Stimulated activated naive B cell treated with anti-CD40 and anti-IgM and Interleukin-4, amounts not matched to agents 10 μg/mL and 1 μg/mL and 100 μg/mL, for 72 hours (primary cell): ENCODE data around the gene ADGRV1.
"Not testable (repeated sequence)": the region's sequence is repeated elsewhere in the genome, so short reads cannot be mapped to it uniquely, and the experiment has no call there.

ENCODE experiments used
- ATAC-seq, 2 donors: fragments of 150-1000 bp; cut with Tn5 transposase; replicated peaks; 2 replicates each; pipeline ENCODE4 v1.10.0; 2021; ENCODE audit warnings: moderate library complexity in 1 of 2
- DNase-seq: peaks from one replicate; pipeline ENCODE4 v3.0.0; 2021
- H3K27ac Mint-ChIP-seq: one replicate; pipeline ENCODE4 v1.8.0; 2022; ENCODE audit warnings: mild to moderate bottlenecking, mixed read lengths
- H3K27me3 Mint-ChIP-seq, 2 donors: one replicate each; pipeline ENCODE4 v1.8.0; 2022; ENCODE audit warnings: mixed read lengths in 2 of 2
- H3K36me3 Mint-ChIP-seq, 2 donors: one replicate each; pipeline ENCODE4 v1.8.0; 2022; ENCODE audit warnings: mixed read lengths in 2 of 2, mild to moderate bottlenecking in 1 of 2
- H3K4me1 Mint-ChIP-seq, 2 donors: one replicate each; pipeline ENCODE4 v1.8.0; 2022; ENCODE audit warnings: mixed read lengths in 2 of 2, mild to moderate bottlenecking in 1 of 2
- H3K4me3 Mint-ChIP-seq, 2 donors: one replicate each; pipeline ENCODE4 v1.8.0; 2022; ENCODE audit warnings: mild to moderate bottlenecking in 2 of 2, mixed read lengths in 2 of 2, moderate library complexity in 1 of 2
- H3K9me3 Mint-ChIP-seq, 2 donors: one replicate each; pipeline ENCODE4 v1.8.0; 2022; ENCODE audit warnings: mixed read lengths in 2 of 2, mild to moderate bottlenecking in 1 of 2

ADGRV1 gene

GRCh38 chr5:90967851-90968250, 409.3 kb downstream of the ADGRV1 start:
- H3K27ac Mint-ChIP-seq, result no peak overlapping the region
- DNase-seq (no peak), ATAC-seq (no peak)
- H3K9me3 Mint-ChIP-seq, result peaks cover 4% of the 10 kb centered on the region in 2 donors
- no peaks in the 10 kb centered on the region for H3K36me3 Mint-ChIP-seq
- no peaks in the 10 kb centered on the region for H3K4me1 Mint-ChIP-seq
- H3K27me3 Mint-ChIP-seq, result peaks cover 18 to 28% of the 10 kb centered on the region in 2 donors
- H3K4me3 Mint-ChIP-seq, result no peak overlapping the region

GRCh38 chr5:90968319-90968718, 409.7 kb downstream of the ADGRV1 start:
- DNase-seq, result no peak
- no peak overlapping the region for H3K4me3 Mint-ChIP-seq
- H3K36me3 Mint-ChIP-seq, result no peaks in the 10 kb centered on the region
- peaks cover 4% of the 10 kb centered on the region in 2 donors for H3K9me3 Mint-ChIP-seq
- no peak overlapping the region for H3K27ac Mint-ChIP-seq
- peaks cover 18 to 28% of the 10 kb centered on the region in 2 donors for H3K27me3 Mint-ChIP-seq
- no peaks in the 10 kb centered on the region for H3K4me1 Mint-ChIP-seq
- ATAC-seq, result no peak

GRCh38 chr5:90969945-90970344, 411.3 kb downstream of the ADGRV1 start:
- not testable (repeated sequence) for H3K4me1 Mint-ChIP-seq, H3K36me3 Mint-ChIP-seq, H3K27ac Mint-ChIP-seq, ATAC-seq, H3K4me3 Mint-ChIP-seq, H3K9me3 Mint-ChIP-seq, DNase-seq
- peaks cover 13 to 22% of the 10 kb centered on the region in 2 donors for H3K27me3 Mint-ChIP-seq

- ATAC-seq (no peak), DNase-seq (no peak)
- no peak overlapping the region for H3K4me3 Mint-ChIP-seq
- no peak overlapping the region for H3K27ac Mint-ChIP-seq
- H3K9me3 Mint-ChIP-seq, result no peaks in the 10 kb centered on the region
- no peaks in the 10 kb centered on the region for H3K27me3 Mint-ChIP-seq
- H3K4me1 Mint-ChIP-seq, result no peaks in the 10 kb centered on the region
- H3K36me3 Mint-ChIP-seq, result no peaks in the 10 kb centered on the region
Observed at GRCh38 chr5:90981177-90981576, 422.6 kb downstream of the ADGRV1 start.

GRCh38 chr5:90981821-90982220, 423.2 kb downstream of the ADGRV1 start:
- ATAC-seq (no peak), DNase-seq (no peak)
- Mint-ChIP-seq H3K4me1 (no peaks in the 10 kb centered on the region), H3K27ac (no peak overlapping the region), H3K9me3 (no peaks in the 10 kb centered on the region), H3K36me3 (no peaks in the 10 kb centered on the region), H3K27me3 (no peaks in the 10 kb centered on the region), H3K4me3 (no peak overlapping the region)

- no peak overlapping the region for H3K4me3 Mint-ChIP-seq
- H3K9me3 Mint-ChIP-seq, result no peaks in the 10 kb centered on the region
- no peak overlapping the region for H3K27ac Mint-ChIP-seq
- DNase-seq, result no peak
- no peak for ATAC-seq
- no peaks in the 10 kb centered on the region for H3K4me1 Mint-ChIP-seq
- no peaks in the 10 kb centered on the region for H3K27me3 Mint-ChIP-seq
- no peaks in the 10 kb centered on the region for H3K36me3 Mint-ChIP-seq
Observed at GRCh38 chr5:90982576-90982975, 424.0 kb downstream of the ADGRV1 start.

GRCh38 chr5:90983148-90983547, 424.6 kb downstream of the ADGRV1 start:
- DNase-seq (no peak), ATAC-seq (no peak)
- Mint-ChIP-seq H3K27me3 (no peaks in the 10 kb centered on the region), H3K27ac (no peak overlapping the region), H3K4me1 (no peaks in the 10 kb centered on the region), H3K9me3 (no peaks in the 10 kb centered on the region), H3K36me3 (no peaks in the 10 kb centered on the region), H3K4me3 (no peak overlapping the region)

- Mint-ChIP-seq H3K27ac (no peak overlapping the region), H3K4me3 (no peak overlapping the region), H3K9me3 (no peaks in the 10 kb centered on the region), H3K4me1 (no peaks in the 10 kb centered on the region), H3K36me3 (no peaks in the 10 kb centered on the region), H3K27me3 (no peaks in the 10 kb centered on the region)
- DNase-seq, result no peak
- no peak for ATAC-seq
Observed at GRCh38 chr5:90983711-90984124, 425.1 kb downstream of the ADGRV1 start.

- DNase-seq (no peak), ATAC-seq (no peak)
- no peaks in the 10 kb centered on the region for H3K27me3 Mint-ChIP-seq
- H3K27ac Mint-ChIP-seq, result no peak overlapping the region
- no peak overlapping the region for H3K4me3 Mint-ChIP-seq
- H3K4me1 Mint-ChIP-seq, result no peaks in the 10 kb centered on the region
- H3K36me3 Mint-ChIP-seq, result no peaks in the 10 kb centered on the region
- no peaks in the 10 kb centered on the region for H3K9me3 Mint-ChIP-seq
Observed at GRCh38 chr5:90985341-90985740, 426.7 kb downstream of the ADGRV1 start.

- no peak for DNase-seq
- H3K9me3 Mint-ChIP-seq, result no peaks in the 10 kb centered on the region
- H3K36me3 Mint-ChIP-seq, result no peaks in the 10 kb centered on the region
- ATAC-seq, result no peak
- no peak overlapping the region for H3K4me3 Mint-ChIP-seq
- H3K4me1 Mint-ChIP-seq, result no peaks in the 10 kb centered on the region
- no peak overlapping the region for H3K27ac Mint-ChIP-seq
- no peaks in the 10 kb centered on the region for H3K27me3 Mint-ChIP-seq
Observed at GRCh38 chr5:90987726-90988125, 429.1 kb downstream of the ADGRV1 start.

- Mint-ChIP-seq H3K27ac (peak overlapping the region; percentile 44), H3K36me3 (no peaks in the 10 kb centered on the region), H3K9me3 (peaks cover under 1 to 10% of the 10 kb centered on the region in 2 donors), H3K4me3 (no peak overlapping the region), H3K27me3 (no peaks in the 10 kb centered on the region), H3K4me1 (no peaks in the 10 kb centered on the region)
- DNase-seq (no peak), ATAC-seq (no peak)
Observed at GRCh38 chr5:90991201-90991600, 432.6 kb downstream of the ADGRV1 start.

- H3K4me1 Mint-ChIP-seq, result no peaks in the 10 kb centered on the region
- H3K4me3 Mint-ChIP-seq, result no peak overlapping the region
- H3K27ac Mint-ChIP-seq, result no peak overlapping the region
- H3K9me3 Mint-ChIP-seq, result peaks cover 6 to 10% of the 10 kb centered on the region in 2 donors
- DNase-seq (no peak), ATAC-seq (no peak)
- H3K27me3 Mint-ChIP-seq, result no peaks in the 10 kb centered on the region
- no peaks in the 10 kb centered on the region for H3K36me3 Mint-ChIP-seq
Observed at GRCh38 chr5:90994796-90995195, 436.2 kb downstream of the ADGRV1 start.

- H3K4me3 Mint-ChIP-seq, result no peak overlapping the region
- no peak for DNase-seq
- ATAC-seq, result no peak
- H3K27ac Mint-ChIP-seq, result no peak overlapping the region
- no peaks in the 10 kb centered on the region for H3K36me3 Mint-ChIP-seq
- no peaks in the 10 kb centered on the region for H3K4me1 Mint-ChIP-seq
- no peaks in the 10 kb centered on the region for H3K27me3 Mint-ChIP-seq
- H3K9me3 Mint-ChIP-seq, result peaks cover 6 to 10% of the 10 kb centered on the region in 2 donors
Observed at GRCh38 chr5:90996089-90996488, 437.5 kb downstream of the ADGRV1 start.

GRCh38 chr5:90997082-90997481, 438.5 kb downstream of the ADGRV1 start:
- no peak overlapping the region for H3K27ac Mint-ChIP-seq
- no peaks in the 10 kb centered on the region for H3K36me3 Mint-ChIP-seq
- no peak overlapping the region for H3K4me3 Mint-ChIP-seq
- no peaks in the 10 kb centered on the region for H3K4me1 Mint-ChIP-seq
- no peaks in the 10 kb centered on the region for H3K27me3 Mint-ChIP-seq
- no peak for ATAC-seq
- H3K9me3 Mint-ChIP-seq, result peaks cover 6 to 10% of the 10 kb centered on the region in 2 donors
- no peak for DNase-seq

- H3K27me3 Mint-ChIP-seq, result no peaks in the 10 kb centered on the region
- peaks cover under 1 to 6% of the 10 kb centered on the region in 2 donors for H3K9me3 Mint-ChIP-seq
- ATAC-seq (no peak), DNase-seq (no peak)
- H3K36me3 Mint-ChIP-seq, result no peaks in the 10 kb centered on the region
- no peak overlapping the region for H3K27ac Mint-ChIP-seq
- H3K4me3 Mint-ChIP-seq, result no peak overlapping the region
- H3K4me1 Mint-ChIP-seq, result no peaks in the 10 kb centered on the region
Observed at GRCh38 chr5:91000743-91001142, 442.1 kb downstream of the ADGRV1 start.

- Mint-ChIP-seq H3K27me3 (no peaks in the 10 kb centered on the region), H3K4me3 (no peak overlapping the region), H3K36me3 (no peaks in the 10 kb centered on the region), H3K9me3 (no peaks in the 10 kb centered on the region), H3K27ac (no peak overlapping the region), H3K4me1 (no peaks in the 10 kb centered on the region)
- ATAC-seq (no peak), DNase-seq (no peak)
Observed at GRCh38 chr5:91006713-91007112, 448.1 kb downstream of the ADGRV1 start.
